PC-3 (cell line): ENCODE results near the gene CLASP2.

ENCODE experiments used
- CTCF ChIP-seq: fragments of 300-600 bp; sonication (generic); conservative IDR thresholded peaks from 2 replicates; pipeline ENCODE4 v1.5.1; 2017; ENCODE audit warnings: antibody characterized with exemption, low read depth, mild to moderate bottlenecking, low read length
- EZH2 ChIP-seq: fragments of 300-600 bp; sonication (generic); IDR thresholded peaks from one replicate; pipeline ENCODE4 v1.6.1; 2017; ENCODE audit warnings: antibody characterized with exemption, mild to moderate bottlenecking, low read length; ENCODE audit not compliant: unreplicated experiment

- no peak for TF ChIP-seq CTCF
- no peak for TF ChIP-seq EZH2
Measured at GRCh38 chr3:33513262-33513863, 204.7 kb downstream of the CLASP2 start.
